Fibroblast of skin of right quadriceps (primary cell): ENCODE data around the gene HM13.
A peak's percentile ranks its signal among the peaks of the same experiment; 100 is the strongest.
"Not testable (repeated sequence)": the region's sequence is repeated elsewhere in the genome, so short reads cannot be mapped to it uniquely, and the experiment has no call there.

Experiments used
- DNase-seq: peaks from one replicate; pipeline ENCODE4 v3.0.0-alpha.2; 2013

HM13 gene

GRCh38 chr20:31594002-31594557, 79.8 kb downstream of the HM13 start:
- DNase-seq: no peak

GRCh38 chr20:31594558-31595379, 80.5 kb downstream of the HM13 start:
- no peak for DNase-seq

GRCh38 chr20:31595380-31595653, 81.1 kb downstream of the HM13 start:
- DNase-seq: no peak

GRCh38 chr20:31595654-31596411, 81.6 kb downstream of the HM13 start:
- DNase-seq: peak; percentile 90

GRCh38 chr20:31596412-31596715, 82.1 kb downstream of the HM13 start:
- DNase-seq: not testable (repeated sequence)

GRCh38 chr20:31596831-31597480, 82.7 kb downstream of the HM13 start:
- no peak for DNase-seq

GRCh38 chr20:31597481-31597855, 83.2 kb downstream of the HM13 start:
- DNase-seq: no peak

GRCh38 chr20:31602431-31602778, 88.2 kb downstream of the HM13 start:
- DNase-seq: no peak

- peak; percentile 81 for DNase-seq
Measured at GRCh38 chr20:31602779-31603441, 88.7 kb downstream of the HM13 start.

- peak; percentile 96 for DNase-seq
Measured at GRCh38 chr20:31603822-31604566, 89.8 kb downstream of the HM13 start.

- DNase-seq: peak; percentile 33
Measured at GRCh38 chr20:31604567-31605030, 90.4 kb downstream of the HM13 start.

- DNase-seq: peak; percentile 96
Measured at GRCh38 chr20:31605031-31605901, 91.0 kb downstream of the HM13 start, which contains the start of gene ID1. Gene ID1 (plus strand): TSS chr20:31605289. CDS start chr20:31605388, 99 bp downstream.

- no peak for DNase-seq
Measured at GRCh38 chr20:31605902-31606803, 91.9 kb downstream of the HM13 start.

- DNase-seq: peak; percentile 86
Measured at GRCh38 chr20:31606804-31607639, 92.8 kb downstream of the HM13 start.

- no peak for DNase-seq
Measured at GRCh38 chr20:31607640-31608250, 93.5 kb downstream of the HM13 start.

- DNase-seq: peak; percentile 59
Measured at GRCh38 chr20:31608251-31608945, 94.2 kb downstream of the HM13 start.

- not testable (repeated sequence) for DNase-seq
Measured at GRCh38 chr20:31612271-31612640, 98.0 kb downstream of the HM13 start.

GRCh38 chr20:31615416-31615815, 101.2 kb downstream of the HM13 start:
- DNase-seq: no peak
